Measurements from ENCODE around the gene DDX41.
"Not testable (repeated sequence)": the region's sequence is repeated elsewhere in the genome, so short reads cannot be mapped to it uniquely, and the experiment has no call there.

The DDX41 gene

DNA sequence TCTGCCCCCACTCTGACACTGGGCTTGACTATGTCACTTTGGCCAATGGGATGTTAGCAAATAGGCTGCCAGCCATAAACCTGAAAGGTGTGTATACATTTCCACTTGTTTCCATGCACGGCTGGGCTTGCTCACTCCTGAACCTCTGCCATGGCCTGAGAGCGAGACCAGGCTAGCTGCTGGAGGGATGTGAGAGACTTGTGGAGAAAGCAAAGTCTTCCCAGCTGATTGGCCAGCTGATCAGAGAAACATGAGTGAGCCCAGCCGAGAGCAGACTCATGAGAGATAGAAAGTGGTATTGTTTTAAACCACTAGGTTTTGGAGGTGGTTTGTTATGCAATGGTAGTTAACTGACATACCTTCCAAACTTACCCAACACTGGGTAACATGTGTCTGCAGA lies 23.7 kb upstream of the DDX41 start:
- TF ChIP-seq, protein P1, sequence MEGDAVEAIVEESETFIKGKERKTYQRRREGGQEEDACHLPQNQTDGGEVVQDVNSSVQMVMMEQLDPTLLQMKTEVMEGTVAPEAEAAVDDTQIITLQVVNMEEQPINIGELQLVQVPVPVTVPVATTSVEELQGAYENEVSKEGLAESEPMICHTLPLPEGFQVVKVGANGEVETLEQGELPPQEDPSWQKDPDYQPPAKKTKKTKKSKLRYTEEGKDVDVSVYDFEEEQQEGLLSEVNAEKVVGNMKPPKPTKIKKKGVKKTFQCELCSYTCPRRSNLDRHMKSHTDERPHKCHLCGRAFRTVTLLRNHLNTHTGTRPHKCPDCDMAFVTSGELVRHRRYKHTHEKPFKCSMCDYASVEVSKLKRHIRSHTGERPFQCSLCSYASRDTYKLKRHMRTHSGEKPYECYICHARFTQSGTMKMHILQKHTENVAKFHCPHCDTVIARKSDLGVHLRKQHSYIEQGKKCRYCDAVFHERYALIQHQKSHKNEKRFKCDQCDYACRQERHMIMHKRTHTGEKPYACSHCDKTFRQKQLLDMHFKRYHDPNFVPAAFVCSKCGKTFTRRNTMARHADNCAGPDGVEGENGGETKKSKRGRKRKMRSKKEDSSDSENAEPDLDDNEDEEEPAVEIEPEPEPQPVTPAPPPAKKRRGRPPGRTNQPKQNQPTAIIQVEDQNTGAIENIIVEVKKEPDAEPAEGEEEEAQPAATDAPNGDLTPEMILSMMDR (IDR thresholded peaks at IDR 0.05; ENCODE audit: insufficient read depth, low read length, missing control alignments): no peak
- no peak for DNase-seq (ENCODE audit: low read depth, low spot score)
- POLR2A ChIA-PET: no interaction called here
- no peak overlapping the region for H3K4me3 ChIP-seq (ENCODE audit: low read depth, low read length)
- CTCF ChIA-PET: no interaction called here

DNA sequence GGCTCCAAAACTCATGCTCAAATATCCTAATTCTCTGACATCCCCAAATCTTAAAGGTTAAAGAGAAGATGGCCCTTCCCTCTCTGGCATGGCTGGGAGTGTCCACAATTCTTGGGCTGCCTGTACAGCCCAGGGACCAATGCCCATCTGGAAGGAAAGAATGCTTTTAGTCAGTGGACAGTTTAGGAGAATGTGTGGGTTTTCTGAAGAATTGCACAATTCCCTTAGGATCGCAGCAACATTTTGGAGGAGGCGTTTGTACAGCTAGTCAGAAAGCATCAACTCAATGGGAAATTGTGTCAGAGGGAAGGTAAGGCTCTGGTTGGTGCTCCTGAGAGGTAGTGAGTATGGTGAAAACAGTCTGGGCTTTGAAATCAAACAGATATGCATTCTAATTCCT lies 22.6 kb upstream of the DDX41 start:
- H3K4me3 ChIP-seq (ENCODE audit: low read depth, low read length): no peak overlapping the region
- peak; percentile 73 for DNase-seq (ENCODE audit: low read depth, low spot score)
- POLR2A ChIA-PET: no interaction called here
- CTCF ChIA-PET: interaction anchor here (0.6 to 1.0 kb wide), 2 partner anchors 9 to 33 kb away, joined by 3 read pairs; no protein-coding TSS in a partner anchor
- TF ChIP-seq, protein P1 (IDR thresholded peaks at IDR 0.05; ENCODE audit: insufficient read depth, low read length, missing control alignments): no peak

GRCh38 chr5:177538876-177539275 lies 22.1 kb upstream of the DDX41 start:
- DNase-seq (ENCODE audit: low read depth, low spot score): no peak
- TF ChIP-seq, protein P1 (IDR thresholded peaks at IDR 0.05; ENCODE audit: insufficient read depth, low read length, missing control alignments): no peak
- ChIA-PET CTCF (interaction anchor here (0.6 to 2.3 kb wide), 7 partner anchors 8 to 69 kb away, joined by 3 to 8 read pairs (median 6); no protein-coding TSS in a partner anchor), POLR2A (interaction anchor here (2.2 kb wide), 1 partner anchor 7 kb away, joined by 29 read pairs; no protein-coding TSS in a partner anchor)
- H3K4me3 ChIP-seq (ENCODE audit: low read depth, low read length): no peak overlapping the region

- DNase-seq (ENCODE audit: low read depth, low spot score): peak; percentile 89
- TF ChIP-seq, protein P1 (IDR thresholded peaks at IDR 0.05; ENCODE audit: insufficient read depth, low read length, missing control alignments): no peak
- POLR2A ChIA-PET: interaction anchor here (0.9 to 2.2 kb wide), 6 partner anchors 9 to 62 kb away, joined by 4 to 29 read pairs (median 6); partner anchors contain the start of genes B4GALT7, DDX41 and PDLIM7
- CTCF ChIA-PET: interaction anchor here (0.8 to 2.3 kb wide), 9 partner anchors 8 to 146 kb away, joined by 3 to 15 read pairs (median 6); no protein-coding TSS in a partner anchor
- H3K4me3 ChIP-seq (ENCODE audit: low read depth, low read length): no peak overlapping the region
Observed at GRCh38 chr5:177537389-177538361, 20.9 kb upstream of the DDX41 start.

- ChIA-PET CTCF (interaction anchor here (0.8 to 1.9 kb wide), 5 partner anchors 8 to 146 kb away, joined by 3 to 15 read pairs (median 3); no protein-coding TSS in a partner anchor), POLR2A (interaction anchor here (0.6 to 2.2 kb wide), 2 partner anchors 10 to 14 kb away, joined by 3 to 29 read pairs; no protein-coding TSS in a partner anchor)
- TF ChIP-seq, protein P1 (IDR thresholded peaks at IDR 0.05; ENCODE audit: insufficient read depth, low read length, missing control alignments): no peak
- H3K4me3 ChIP-seq (ENCODE audit: low read depth, low read length): no peak overlapping the region
- DNase-seq (ENCODE audit: low read depth, low spot score): no peak
Observed at GRCh38 chr5:177536386-177536785, 19.6 kb upstream of the DDX41 start.

DNA sequence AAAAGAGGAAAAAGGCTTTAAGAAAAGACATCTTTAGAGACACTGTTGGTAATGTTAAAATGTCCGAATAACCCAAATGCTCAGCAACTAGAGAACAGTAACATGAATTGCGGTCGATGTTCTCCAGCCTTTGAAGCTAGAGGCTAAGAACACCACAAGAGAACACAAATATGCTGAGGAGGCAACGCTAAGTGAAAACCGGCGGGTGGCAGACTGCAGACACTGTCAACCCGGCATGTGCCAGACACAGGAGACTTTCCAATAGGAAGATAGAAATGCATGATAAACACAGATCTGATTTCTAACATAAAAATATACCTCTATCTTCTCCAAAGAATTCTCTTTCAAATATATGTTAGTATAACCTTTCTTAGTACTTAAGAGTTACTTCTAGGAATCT lies 18.4 kb upstream of the DDX41 start:
- TF ChIP-seq, protein P1 (IDR thresholded peaks at IDR 0.05; ENCODE audit: insufficient read depth, low read length, missing control alignments): no peak
- DNase-seq (ENCODE audit: low read depth, low spot score): no peak
- ChIA-PET POLR2A (no interaction called here), CTCF (interaction anchor here (1.9 kb wide), 1 partner anchor 34 kb away, joined by 9 read pairs; no protein-coding TSS in a partner anchor)
- no peak overlapping the region for H3K4me3 ChIP-seq (ENCODE audit: low read depth, low read length)

GRCh38 chr5:177534433-177534832 lies 17.7 kb upstream of the DDX41 start:
- CTCF ChIA-PET: interaction anchor here (1.8 to 1.9 kb wide), 2 partner anchors 10 to 33 kb away, joined by 5 to 9 read pairs; no protein-coding TSS in a partner anchor
- POLR2A ChIA-PET: not testable (repeated sequence)

More at GRCh38 chr5:177534433-177534832, 17.7 kb upstream of the DDX41 start:
- DNase-seq (ENCODE audit: low read depth, low spot score); H3K4me3 ChIP-seq (ENCODE audit: low read depth, low read length): not testable (repeated sequence)

Measured in AG04449 (cell line).